ENCODE measurements around the gene ALG6. TPM values are rescaled to one million over a fixed set of nuclear protein-coding genes. Genes with fewer than 3 reads are reported as not detected.

Gene ALG6
- total RNA-seq, 2 donors from 2014 or later: 15.0 to 18.9 TPM

DNA sequence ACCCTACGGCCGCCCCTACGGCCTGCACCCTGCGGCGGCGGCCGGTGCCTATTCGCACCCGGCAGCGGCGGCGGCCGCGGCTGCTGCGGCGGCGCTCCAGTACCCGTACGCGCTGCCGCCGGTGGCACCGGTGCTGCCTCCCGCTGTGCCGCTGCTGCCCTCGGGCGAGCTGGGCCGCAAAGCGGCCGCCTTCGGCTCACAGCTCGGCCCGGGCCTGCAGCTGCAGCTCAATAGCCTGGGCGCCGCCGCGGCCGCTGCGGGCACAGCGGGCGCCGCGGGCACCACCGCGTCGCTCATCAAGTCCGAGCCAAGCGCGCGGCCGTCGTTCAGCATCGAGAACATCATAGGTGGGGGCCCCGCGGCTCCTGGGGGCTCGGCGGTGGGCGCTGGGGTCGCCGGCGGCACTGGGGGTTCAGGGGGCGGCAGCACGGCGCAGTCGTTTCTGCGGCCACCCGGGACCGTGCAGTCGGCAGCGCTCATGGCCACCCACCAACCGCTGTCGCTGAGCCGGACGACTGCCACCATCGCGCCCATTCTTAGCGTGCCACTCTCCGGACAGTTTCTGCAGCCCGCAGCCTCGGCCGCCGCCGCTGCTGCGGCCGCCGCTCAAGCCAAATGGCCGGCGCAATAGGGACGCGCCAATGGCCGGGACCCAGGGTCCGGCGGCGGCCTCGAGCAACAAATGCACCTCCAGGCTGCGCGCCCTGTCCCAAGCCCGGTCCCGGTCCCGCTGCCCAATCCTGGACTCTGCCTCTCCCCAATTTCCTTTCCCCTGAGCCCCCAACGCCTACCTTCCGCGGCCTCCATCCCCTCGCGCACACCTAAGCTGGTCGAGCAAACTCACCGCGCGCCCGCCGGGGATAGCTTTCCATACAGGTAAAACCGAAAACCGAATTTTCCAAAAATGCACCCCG lies 43.3 kb upstream of the ALG6 start:
- ATAC-seq (no peak), DNase-seq (no peak)
- peaks cover 2% of the 10 kb centered on the region for H3K36me3 Mint-ChIP-seq (ENCODE audit: low read depth)
- peaks cover 55% of the 10 kb centered on the region for H3K27me3 Mint-ChIP-seq
- peaks cover 6% of the 10 kb centered on the region for H3K4me1 Mint-ChIP-seq
- H3K27ac Mint-ChIP-seq: peak overlapping the region; percentile 51
- peaks cover 13% of the 10 kb centered on the region for H3K9me3 ChIP-seq (ENCODE audit: control insufficient read depth, low read length, poor library complexity, severe bottlenecking)
- H3K4me3 Mint-ChIP-seq: peak overlapping the region; percentile 84

DNA sequence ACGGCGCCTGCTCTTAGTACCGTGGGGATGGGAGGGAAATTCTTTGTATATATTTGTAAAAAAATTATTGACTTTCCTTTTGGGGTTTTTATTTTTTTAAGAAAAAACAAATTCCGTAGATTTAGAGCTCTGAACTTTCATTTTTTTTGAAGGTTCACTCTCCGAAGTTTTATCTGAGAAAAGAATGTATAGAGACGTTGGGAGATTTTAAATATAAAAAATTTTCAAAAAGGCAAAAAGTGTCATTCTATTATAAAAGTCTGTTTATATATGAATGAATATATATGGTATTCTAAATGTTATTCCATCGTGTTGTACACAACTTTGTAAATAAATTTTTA lies 42.7 kb upstream of the ALG6 start:
- peak overlapping the region; percentile 51 for H3K27ac Mint-ChIP-seq
- DNase-seq (no peak), ATAC-seq (no peak)
- peaks cover 11% of the 10 kb centered on the region for H3K9me3 ChIP-seq (ENCODE audit: control insufficient read depth, low read length, poor library complexity, severe bottlenecking)
- H3K4me1 Mint-ChIP-seq: peaks cover 12% of the 10 kb centered on the region
- H3K27me3 Mint-ChIP-seq: peaks cover 55% of the 10 kb centered on the region
- H3K4me3 Mint-ChIP-seq: peak overlapping the region; percentile 60
- peaks cover 8% of the 10 kb centered on the region for H3K36me3 Mint-ChIP-seq (ENCODE audit: low read depth)

DNA sequence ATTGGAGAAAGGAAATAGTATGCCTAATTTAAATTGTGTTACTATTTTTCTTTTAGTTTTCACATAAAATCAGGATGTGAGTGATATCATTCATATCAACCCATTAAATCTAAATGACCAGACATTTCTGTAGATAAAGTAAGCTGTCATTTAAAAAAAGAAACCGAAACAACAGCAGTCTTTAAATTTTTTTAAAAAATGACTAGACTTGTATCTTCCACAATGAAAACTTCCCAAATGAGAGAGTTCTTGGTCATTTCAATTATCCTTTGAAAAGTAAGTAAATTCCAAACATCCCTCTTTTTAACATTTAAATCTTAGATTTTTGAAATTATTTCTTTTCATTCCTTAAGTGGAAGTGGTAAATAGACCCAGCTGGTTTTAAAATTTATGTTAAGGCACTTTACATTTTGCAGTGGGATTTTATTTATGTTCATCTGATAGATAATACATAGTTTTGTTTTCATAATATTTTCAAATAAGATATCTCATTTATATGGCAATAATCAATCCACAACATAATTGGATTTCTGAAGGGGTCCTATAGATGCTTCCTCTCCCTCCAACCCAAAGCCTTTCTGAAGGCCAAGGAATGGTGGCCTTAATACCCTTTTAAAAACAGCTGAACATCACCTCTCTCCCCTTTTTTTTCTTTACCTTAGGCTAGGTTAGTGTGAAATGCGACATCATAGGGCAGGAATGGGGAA lies 42.0 kb upstream of the ALG6 start:
- peaks cover 12% of the 10 kb centered on the region for H3K4me1 Mint-ChIP-seq
- H3K27me3 Mint-ChIP-seq: peaks cover 51% of the 10 kb centered on the region
- peaks cover 8% of the 10 kb centered on the region for H3K36me3 Mint-ChIP-seq (ENCODE audit: low read depth)
- H3K4me3 Mint-ChIP-seq: no peak overlapping the region
- peaks cover 11% of the 10 kb centered on the region for H3K9me3 ChIP-seq (ENCODE audit: control insufficient read depth, low read length, poor library complexity, severe bottlenecking)
- DNase-seq: no peak
- ATAC-seq: no peak
- H3K27ac Mint-ChIP-seq: peak overlapping the region; percentile 88

DNA sequence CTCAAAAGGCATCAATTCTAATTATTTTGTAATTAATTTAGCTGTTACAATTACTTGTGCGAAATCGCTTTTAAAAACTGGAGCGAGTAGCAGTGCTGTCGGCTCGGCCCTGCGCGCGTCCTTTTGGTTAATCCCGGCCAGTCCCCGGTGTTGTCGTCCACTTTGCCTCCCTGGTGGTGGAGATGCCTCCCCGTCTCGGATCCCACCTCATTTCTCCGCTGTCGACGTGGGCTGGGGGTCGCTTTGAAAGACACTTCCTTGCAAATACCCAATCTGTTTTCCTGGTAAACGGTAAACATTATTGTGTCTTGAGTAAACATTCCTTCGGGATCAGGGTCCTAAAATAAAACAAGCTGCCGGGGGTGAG lies 41.3 kb upstream of the ALG6 start:
- peaks cover 8% of the 10 kb centered on the region for H3K36me3 Mint-ChIP-seq (ENCODE audit: low read depth)
- peaks cover 55% of the 10 kb centered on the region for H3K27me3 Mint-ChIP-seq
- H3K4me1 Mint-ChIP-seq: peaks cover 12% of the 10 kb centered on the region
- peaks cover 11% of the 10 kb centered on the region for H3K9me3 ChIP-seq (ENCODE audit: control insufficient read depth, low read length, poor library complexity, severe bottlenecking)
- ATAC-seq (no peak), DNase-seq (no peak)
- H3K27ac Mint-ChIP-seq: peak overlapping the region; percentile 88
- peak overlapping the region; percentile 3 for H3K4me3 Mint-ChIP-seq

DNA sequence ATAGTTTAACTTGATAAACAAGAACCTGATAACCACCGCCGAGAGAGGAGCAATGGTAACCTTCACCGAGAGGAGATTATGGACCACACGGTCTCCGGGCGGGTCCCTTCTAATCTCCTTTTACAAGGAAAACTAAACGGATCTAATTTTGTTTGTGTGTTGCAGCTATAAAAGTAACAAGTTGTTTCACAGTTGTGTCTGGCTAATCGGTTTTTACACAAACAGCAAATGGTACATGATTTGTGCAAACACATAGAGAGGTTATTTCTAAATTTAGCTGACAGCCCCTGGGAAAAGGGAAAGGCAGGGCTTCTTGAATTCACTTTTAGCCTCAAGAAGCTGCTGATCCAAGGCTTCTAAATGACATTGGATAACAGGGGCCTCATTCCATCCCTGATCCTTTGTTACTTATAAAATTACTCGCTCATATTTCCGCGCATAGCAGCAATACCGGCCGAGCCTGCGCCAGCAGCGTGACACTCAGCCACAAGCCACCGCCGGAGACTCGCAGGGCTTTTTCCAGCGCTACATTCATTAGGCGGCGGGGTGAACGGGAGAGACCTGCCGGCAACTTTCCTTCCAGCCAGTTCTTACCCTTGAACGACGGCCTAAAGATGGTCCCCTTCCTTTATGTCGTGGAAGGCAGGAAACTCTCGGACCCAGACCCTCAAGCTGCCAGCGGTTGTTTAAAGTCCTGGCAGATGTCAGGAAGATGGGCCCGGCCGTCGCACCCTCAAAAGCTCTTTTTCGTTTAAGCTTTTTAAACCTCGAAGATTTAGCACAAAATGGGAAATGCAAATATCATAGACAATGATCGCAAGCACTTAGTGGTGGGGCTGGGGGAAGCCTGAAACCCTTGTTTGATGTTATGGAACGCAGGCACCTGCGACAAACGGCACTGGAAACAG lies 40.7 kb upstream of the ALG6 start:
- DNase-seq: no peak
- Mint-ChIP-seq H3K4me1 (peaks cover 11% of the 10 kb centered on the region), H3K27ac (peak overlapping the region; percentile 88), H3K36me3 (ENCODE audit: low read depth) (peaks cover 8% of the 10 kb centered on the region), H3K4me3 (peak overlapping the region; percentile 3), H3K27me3 (peaks cover 52% of the 10 kb centered on the region)
- no peak for ATAC-seq
- H3K9me3 ChIP-seq (ENCODE audit: control insufficient read depth, low read length, poor library complexity, severe bottlenecking): peaks cover 11% of the 10 kb centered on the region

DNA sequence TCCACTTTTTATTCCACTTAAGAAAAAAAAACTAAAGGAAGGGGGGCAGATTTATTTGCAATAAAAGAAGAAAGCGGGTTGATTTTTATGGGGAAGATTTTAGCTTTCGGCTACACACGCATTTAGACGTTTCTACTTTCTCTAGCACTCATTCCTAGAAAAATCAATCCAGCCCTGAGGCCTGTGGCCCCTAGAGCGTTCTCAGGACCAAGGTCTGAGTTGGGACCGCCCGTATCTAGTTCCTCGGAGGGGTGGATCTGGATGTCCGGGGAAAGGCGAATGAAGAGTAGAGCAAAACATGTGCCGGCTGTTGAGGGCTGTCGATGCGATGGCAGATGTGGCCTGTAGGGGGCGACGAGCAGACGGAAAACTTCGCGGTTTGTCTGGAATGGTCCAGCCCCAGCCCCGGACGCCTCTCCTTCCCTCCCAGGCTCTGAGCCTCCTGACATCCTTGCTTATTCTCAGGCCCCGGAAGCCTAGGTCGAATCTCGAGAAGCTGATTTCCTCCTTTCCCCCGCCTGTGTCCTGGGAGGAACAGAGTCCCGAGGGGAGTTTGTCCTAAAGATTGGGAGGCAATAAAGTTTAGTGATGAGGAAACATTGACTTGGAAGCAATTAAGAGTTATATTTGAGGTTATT lies 39.9 kb upstream of the ALG6 start:
- Mint-ChIP-seq H3K27me3 (peaks cover 55% of the 10 kb centered on the region), H3K4me1 (peaks cover 8% of the 10 kb centered on the region), H3K4me3 (no peak overlapping the region), H3K36me3 (ENCODE audit: low read depth) (peaks cover 8% of the 10 kb centered on the region), H3K27ac (peak overlapping the region; percentile 88)
- DNase-seq (peak in 1 of 3 donors; percentile 17), ATAC-seq (peak; percentile 32)
- peaks cover 11% of the 10 kb centered on the region for H3K9me3 ChIP-seq (ENCODE audit: control insufficient read depth, low read length, poor library complexity, severe bottlenecking)

DNA sequence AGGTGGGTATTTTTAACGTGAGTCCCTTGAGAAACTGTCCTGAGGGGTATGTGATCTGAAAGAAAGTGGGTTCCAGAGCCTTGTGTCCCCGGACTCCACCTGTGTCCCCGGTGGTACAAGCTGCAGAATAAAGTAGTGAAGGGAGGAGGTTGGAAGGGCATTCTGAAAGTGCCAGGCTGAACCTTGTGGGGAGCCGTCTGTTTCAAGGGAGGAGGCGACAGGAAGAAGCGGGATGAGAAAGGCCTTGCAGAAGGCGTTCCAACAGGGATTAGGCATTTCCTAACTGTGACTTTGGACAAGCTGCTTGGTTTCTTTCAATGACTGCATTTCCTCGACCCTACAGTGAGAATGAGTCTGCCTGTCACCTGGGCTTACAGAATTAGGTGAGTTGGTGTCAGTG lies 39.3 kb upstream of the ALG6 start:
- DNase-seq: no peak
- H3K4me1 Mint-ChIP-seq: peaks cover 8% of the 10 kb centered on the region
- peaks cover 11% of the 10 kb centered on the region for H3K9me3 ChIP-seq (ENCODE audit: control insufficient read depth, low read length, poor library complexity, severe bottlenecking)
- peaks cover 8% of the 10 kb centered on the region for H3K36me3 Mint-ChIP-seq (ENCODE audit: low read depth)
- no peak overlapping the region for H3K4me3 Mint-ChIP-seq
- no peak for ATAC-seq
- H3K27ac Mint-ChIP-seq: peak overlapping the region; percentile 88
- peaks cover 58% of the 10 kb centered on the region for H3K27me3 Mint-ChIP-seq

DNA sequence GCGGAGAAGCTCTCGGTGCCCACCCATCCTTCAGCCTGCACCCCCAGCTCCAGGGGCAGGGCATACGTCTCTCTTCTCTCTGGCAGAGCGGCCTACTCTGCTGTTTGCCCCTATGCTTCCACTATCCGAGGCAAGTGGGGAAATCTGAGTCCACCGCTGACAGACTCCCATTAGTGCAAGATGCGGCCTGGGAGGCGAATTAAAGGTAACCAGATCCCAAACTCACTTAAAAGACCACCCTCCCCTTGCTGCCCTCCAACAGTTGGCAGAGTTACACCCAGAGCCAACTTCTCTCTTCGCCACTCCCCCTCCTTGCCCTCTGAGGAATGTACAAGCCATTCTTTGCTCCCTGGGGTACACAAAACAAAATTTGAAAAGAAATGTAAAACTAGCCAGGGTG lies 38.6 kb upstream of the ALG6 start:
- H3K36me3 Mint-ChIP-seq (ENCODE audit: low read depth): peaks cover 8% of the 10 kb centered on the region
- H3K4me1 Mint-ChIP-seq: peaks cover 8% of the 10 kb centered on the region
- H3K27ac Mint-ChIP-seq: no peak overlapping the region
- no peak for ATAC-seq
- peaks cover 11% of the 10 kb centered on the region for H3K9me3 ChIP-seq (ENCODE audit: control insufficient read depth, low read length, poor library complexity, severe bottlenecking)
- H3K4me3 Mint-ChIP-seq: peak overlapping the region; percentile 78
- DNase-seq: no peak
- H3K27me3 Mint-ChIP-seq: peaks cover 65% of the 10 kb centered on the region

DNA sequence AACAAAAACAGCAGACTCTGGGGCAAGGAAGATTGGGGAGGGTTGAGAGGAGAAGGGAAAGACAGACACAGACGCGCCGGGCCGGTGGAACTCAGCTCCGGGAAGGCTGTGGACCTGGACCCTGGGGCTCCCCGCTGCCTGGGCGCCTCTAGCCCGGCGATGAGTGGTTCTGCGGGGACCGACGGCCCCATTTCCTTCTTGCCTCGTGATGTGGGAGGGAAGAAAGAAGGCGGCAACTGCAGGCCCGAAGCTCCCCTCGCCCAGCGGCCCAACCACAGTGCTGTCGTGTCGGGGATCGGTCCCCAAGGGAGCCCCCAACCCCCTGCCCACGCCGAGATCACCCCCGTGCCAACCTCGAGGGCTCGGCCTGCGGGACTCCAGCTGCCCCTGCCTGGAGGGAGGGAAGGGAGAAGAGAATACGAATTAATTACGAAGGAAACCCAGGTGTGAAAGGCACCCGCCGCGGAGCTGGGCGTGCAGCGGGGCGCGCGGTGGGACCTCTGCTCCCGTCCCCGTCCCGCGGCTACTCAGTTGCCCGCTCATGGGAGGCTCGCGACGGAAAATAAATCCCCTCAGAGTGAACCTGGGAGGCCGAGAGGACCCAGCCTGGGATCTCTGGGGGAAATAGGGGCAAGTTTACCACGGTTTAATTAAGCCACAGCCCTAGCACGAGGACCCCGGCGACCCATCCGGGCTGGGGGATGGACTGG lies 37.7 kb upstream of the ALG6 start:
- peaks cover 11% of the 10 kb centered on the region for H3K9me3 ChIP-seq (ENCODE audit: control insufficient read depth, low read length, poor library complexity, severe bottlenecking)
- ATAC-seq (peak; percentile 12), DNase-seq (no peak)
- peak overlapping the region; percentile 78 for H3K4me3 Mint-ChIP-seq
- H3K27me3 Mint-ChIP-seq: peaks cover 75% of the 10 kb centered on the region
- H3K27ac Mint-ChIP-seq: peak overlapping the region; percentile 49
- peaks cover 8% of the 10 kb centered on the region for H3K4me1 Mint-ChIP-seq
- peaks cover 10% of the 10 kb centered on the region for H3K36me3 Mint-ChIP-seq (ENCODE audit: low read depth)

DNA sequence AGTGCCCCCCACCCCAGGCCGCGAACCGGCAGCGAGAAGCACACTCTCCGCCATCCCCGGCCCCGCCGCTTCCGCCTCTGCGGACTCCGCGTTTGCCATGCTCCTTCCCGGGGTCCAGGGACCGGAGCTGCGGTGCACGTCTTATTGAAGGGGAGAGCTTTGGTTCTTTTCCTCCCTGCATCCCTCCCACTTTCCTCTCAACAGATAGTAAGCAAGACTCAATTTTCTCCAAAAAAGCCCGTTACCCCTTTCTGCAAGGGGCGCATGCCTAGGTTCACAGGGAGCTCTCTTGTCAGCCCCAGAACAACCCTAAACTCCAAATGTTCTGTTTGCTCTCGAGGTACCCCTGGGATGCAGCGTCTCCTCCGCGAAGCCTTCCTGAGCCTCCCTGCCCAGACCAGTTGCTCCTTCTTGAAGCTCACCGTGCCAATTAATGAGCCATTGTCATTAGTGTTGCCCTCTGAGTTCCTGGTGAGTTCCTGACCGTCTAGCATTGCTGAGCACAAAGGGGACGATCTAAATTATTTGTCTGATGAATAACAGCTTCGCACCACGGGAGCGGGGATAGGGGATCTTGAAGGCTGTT lies 37.0 kb upstream of the ALG6 start:
- peaks cover 10% of the 10 kb centered on the region for H3K36me3 Mint-ChIP-seq (ENCODE audit: low read depth)
- DNase-seq (no peak), ATAC-seq (no peak)
- H3K27me3 Mint-ChIP-seq: peaks cover 81% of the 10 kb centered on the region
- H3K27ac Mint-ChIP-seq: peak overlapping the region; percentile 49
- H3K4me3 Mint-ChIP-seq: peak overlapping the region; percentile 50
- peaks cover 8% of the 10 kb centered on the region for H3K4me1 Mint-ChIP-seq
- H3K9me3 ChIP-seq (ENCODE audit: control insufficient read depth, low read length, poor library complexity, severe bottlenecking): peaks cover 11% of the 10 kb centered on the region

DNA sequence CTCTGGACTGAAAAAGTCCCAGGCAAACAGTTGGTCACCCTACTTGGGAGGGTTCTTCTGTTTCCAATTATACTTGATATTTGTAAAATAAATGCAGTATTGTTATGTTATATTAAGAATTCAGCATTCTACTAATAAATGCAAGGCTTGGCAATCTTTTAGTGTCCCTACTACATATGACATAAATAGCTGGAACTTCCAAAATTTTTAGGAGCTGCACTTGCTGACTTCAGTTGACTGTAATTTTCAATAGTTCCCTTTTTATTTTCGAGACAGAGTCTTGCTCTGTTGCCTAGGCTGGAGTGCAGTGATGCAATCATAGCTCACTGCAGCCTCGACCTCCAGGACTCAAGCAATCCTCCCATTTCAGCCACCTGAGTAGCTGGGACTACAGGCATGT lies 25.0 kb upstream of the ALG6 start:
- H3K36me3 Mint-ChIP-seq (ENCODE audit: low read depth): peaks cover 4% of the 10 kb centered on the region
- H3K9me3 ChIP-seq (ENCODE audit: control insufficient read depth, low read length, poor library complexity, severe bottlenecking): no peaks in the 10 kb centered on the region
- no peak for DNase-seq
- H3K4me3 Mint-ChIP-seq: no peak overlapping the region
- H3K27me3 Mint-ChIP-seq: peaks cover 40% of the 10 kb centered on the region
- ATAC-seq: no peak
- no peaks in the 10 kb centered on the region for H3K4me1 Mint-ChIP-seq
- H3K27ac Mint-ChIP-seq: no peak overlapping the region

DNA sequence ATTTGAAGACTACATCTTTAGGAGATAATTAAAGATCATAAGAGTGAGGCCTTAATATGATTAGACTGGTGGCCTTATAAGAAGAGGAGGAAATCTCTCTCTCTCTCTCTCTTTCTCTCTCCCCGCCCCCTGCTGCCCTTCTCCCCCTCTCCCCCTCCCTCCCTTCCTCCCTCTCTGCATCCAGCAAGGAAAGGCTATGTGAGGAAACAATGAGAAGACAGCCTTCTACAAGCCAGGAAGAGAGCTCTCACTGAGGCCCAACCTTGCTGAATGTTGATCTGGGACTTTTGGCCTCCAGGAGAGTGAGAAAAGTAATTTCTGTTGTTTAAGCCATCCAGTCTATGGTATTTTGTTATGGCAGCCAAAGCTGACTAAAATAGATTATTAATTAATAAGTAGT lies 23.5 kb upstream of the ALG6 start:
- no peaks in the 10 kb centered on the region for H3K4me1 Mint-ChIP-seq
- peaks cover 4% of the 10 kb centered on the region for H3K36me3 Mint-ChIP-seq (ENCODE audit: low read depth)
- peaks cover 44% of the 10 kb centered on the region for H3K27me3 Mint-ChIP-seq
- H3K4me3 Mint-ChIP-seq: no peak overlapping the region
- H3K9me3 ChIP-seq (ENCODE audit: control insufficient read depth, low read length, poor library complexity, severe bottlenecking): no peaks in the 10 kb centered on the region
- H3K27ac Mint-ChIP-seq: no peak overlapping the region
- DNase-seq: no peak
- ATAC-seq: no peak
